ENCODE measurements around the gene EFCAB6.

EFCAB6 gene

DNA sequence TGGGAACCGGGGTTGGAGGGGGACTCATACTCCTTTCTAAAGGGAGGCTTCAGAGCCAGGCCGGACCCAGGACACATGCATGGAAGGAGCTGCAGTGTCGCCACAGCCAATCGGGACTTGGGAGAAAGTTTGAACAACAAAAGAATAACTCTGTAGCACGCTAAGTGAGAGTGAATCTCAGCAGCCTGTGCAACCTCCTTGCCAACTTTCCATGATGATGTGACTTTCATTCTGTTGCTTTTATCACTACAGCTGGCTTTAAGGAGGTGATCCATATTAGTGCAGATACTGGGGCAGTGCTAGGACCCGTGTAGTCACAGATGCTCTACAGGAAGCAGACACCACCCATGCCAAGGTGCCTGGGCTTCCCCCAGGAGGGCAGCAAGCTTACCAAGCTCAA is 243.0 kb downstream of the EFCAB6 start:
- no peak for DNase-seq

DNA sequence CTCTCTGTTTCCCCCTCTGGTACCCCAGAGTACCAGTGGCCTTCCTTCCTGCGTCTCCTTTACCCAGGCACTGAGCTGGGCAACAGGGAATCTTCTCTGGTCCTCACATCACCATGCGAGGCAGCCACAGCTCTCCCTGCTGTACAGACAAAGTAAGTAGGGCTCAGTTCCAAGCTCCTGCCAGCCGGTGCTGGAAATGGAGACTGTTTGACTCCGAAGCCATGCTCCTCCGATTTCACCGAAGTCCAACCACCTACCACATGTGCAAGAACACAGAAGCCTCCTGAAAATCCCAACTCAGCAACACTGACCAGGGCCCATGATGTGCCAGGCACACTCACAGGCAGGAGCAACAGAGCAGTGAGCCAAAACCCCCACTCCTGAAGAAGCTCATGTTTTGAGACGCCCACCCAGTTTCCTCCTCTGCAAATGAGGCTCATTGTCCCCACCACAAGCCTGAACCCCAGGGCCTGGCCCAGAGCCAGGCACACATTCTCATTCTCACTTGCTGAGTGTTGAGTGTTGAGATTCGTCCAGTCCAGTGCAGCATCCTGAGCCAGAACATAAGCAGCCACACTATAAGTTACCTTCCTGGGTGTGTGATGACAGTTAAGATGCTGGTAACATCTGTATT is 244.3 kb downstream of the EFCAB6 start:
- no peak for DNase-seq

DNA sequence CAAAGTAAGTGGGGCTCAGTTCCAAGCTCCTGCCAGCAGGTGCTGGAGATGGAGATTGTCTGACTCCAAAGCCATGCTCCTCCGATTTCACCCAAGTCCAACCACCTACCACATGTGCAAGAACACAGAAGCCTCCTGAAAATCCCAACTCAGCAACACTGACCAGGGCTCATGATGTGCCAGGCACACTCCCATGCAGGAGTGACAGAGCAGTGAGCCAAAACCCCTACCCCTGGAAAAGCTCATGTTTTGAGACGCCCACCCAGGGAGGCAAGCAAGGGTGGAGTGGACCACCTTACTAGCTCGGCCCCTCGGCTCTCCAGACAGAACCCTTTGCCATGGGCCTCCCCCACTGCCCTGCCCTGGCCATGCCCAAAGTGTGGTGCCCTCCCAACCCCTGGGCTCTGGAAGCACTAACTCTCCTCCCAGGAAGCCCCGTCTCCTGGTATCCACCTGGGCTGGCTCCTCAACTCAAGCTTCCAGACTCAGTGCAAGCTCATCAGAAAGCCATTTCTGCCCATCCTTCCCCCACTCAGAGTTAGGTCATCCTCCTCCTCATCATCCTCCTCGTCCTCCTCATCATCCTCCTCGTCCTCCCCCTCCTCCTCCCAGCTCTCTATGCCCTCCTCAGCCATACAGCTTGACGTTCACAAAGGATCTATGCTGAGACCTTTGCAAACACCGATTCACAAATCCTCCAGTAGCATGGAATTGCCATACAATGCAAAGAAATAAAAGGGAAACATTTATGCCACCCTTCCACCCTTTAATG is 245.4 kb downstream of the EFCAB6 start:
- no peak for DNase-seq

DNA sequence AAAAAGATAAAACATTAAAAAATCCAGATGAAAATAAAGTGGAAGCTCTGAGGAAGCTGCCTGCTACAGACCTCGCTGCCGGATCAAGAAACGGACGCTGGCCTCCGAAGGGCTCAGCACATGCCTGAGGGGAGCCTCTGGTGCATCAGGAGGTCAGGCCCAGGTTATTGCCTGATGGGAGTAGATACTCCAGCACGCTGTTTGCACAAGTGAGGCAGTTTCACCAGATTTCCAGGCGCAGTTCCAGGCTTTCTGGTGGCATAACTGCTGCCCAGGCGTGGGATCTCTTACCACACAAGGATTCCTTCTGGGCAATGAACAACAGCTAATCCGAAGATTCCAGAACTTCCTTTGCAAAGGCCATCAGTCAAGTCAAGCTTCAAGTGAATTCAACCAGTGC is 246.1 kb downstream of the EFCAB6 start:
- DNase-seq = no peak

DNA sequence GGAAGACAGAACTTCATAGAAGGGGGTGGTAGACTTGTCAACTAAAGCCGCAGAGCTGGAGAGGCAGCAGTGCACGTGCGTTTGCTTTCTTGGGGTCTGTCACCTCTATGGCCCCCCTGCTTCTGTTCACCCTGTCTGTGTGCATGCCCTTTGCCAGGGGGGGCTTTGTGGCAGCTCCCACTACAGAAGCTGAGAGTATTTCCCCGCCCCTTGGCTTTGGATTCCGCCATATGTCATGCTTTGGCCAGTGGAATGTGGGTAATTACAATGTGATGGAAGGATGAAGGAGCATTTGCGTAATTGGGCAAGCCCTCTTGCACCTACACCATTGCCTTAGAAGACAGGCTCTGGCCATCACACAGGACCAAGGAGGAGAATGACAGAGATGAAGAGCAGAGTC is 247.2 kb downstream of the EFCAB6 start:
- DNase-seq = no peak

DNA sequence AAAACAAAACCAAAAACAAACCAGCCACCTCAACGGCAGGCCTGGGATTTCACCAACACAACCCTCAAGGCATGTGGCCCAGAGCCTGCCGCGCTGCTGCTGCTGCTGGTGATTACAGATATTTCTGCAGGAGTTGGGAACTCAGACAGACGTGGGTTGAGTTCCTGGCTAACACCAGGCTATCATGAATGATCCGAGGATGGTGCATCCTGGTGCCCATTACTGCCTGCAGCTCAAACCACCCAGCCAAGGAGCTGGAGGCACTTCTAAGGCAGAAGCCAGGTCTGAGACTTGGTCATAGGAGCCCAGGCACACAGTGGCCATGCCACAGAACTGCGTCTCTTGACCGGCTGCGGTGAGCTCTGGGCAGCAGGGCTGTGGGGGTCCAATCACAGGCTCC is 248.5 kb downstream of the EFCAB6 start:
- no peak for DNase-seq

DNA sequence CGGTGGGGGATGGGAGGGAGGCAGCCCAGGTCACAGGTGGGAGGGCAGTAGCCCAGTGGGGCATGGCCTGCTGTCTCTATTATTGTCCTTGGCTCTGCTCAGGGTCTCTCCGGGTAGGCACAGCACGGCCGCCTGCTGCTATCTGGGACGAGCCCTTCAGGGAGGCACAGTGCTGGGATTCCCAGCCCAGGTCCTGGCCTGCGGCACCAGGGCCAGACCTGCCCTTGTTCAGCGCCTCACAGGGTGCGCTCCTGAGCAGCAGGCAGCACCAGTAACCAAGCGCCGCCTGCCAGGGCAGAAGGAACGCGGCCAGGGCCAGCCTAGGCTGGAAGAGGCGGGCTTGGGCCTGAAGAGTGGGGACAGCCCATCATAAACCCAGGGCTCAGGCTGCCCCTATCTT is 249.3 kb downstream of the EFCAB6 start:
- DNase-seq = no peak

DNA sequence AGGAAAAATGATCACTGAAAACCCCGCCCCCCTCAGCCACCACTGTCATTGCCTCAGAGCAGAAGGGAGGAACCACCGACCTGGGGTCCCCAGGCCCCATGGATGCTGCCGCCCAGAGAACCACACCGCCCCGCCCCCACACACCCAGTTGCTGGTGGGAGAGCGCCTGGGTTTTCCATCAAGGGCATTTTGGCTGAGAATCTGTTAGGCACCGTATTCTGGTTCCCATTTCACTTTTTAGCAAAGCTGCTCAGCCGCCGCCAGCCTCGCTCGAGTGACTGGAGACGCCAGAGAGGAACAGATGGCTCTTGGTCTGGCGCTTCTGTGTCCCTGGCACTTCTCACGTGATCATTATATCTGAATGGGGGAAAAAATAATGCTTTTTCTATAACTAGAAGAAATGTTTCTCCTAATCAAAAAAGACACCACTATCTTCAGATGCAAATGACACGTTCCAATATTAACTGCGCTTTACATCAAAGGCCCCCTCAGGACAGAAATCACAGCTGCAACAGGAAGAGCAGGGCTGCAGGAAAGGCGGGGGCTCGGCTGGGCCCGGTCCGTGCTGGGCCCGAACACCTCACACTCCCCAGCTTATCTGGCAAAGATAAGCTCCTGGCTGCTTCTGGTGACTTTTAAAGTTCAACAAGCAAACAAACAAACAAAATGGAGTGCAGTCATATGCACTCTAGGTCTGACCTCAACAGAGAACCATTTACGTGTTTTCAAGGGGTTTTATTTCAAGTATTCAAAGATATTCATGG is 250.5 kb downstream of the EFCAB6 start:
- DNase-seq = no peak

DNA sequence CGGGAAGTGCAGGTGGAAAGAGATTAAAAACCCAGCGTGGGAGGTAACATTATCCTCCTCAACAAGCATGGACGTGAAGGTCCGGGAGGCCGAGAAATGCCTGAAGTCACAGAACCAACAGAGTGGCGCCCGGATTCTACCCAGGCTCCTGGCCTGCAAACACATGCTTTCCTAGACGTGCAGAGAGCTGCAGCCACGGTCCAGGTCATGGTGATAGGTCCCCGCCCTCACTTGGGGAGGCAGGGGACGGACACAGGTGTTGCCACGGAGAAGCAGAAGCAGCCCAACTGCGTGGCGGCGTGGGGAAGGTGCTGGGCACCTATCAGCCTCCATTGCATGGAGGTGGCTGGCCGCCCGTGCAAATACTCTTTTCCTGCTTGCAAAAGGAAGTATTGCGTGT is 251.5 kb downstream of the EFCAB6 start:
- DNase-seq = no peak

DNA sequence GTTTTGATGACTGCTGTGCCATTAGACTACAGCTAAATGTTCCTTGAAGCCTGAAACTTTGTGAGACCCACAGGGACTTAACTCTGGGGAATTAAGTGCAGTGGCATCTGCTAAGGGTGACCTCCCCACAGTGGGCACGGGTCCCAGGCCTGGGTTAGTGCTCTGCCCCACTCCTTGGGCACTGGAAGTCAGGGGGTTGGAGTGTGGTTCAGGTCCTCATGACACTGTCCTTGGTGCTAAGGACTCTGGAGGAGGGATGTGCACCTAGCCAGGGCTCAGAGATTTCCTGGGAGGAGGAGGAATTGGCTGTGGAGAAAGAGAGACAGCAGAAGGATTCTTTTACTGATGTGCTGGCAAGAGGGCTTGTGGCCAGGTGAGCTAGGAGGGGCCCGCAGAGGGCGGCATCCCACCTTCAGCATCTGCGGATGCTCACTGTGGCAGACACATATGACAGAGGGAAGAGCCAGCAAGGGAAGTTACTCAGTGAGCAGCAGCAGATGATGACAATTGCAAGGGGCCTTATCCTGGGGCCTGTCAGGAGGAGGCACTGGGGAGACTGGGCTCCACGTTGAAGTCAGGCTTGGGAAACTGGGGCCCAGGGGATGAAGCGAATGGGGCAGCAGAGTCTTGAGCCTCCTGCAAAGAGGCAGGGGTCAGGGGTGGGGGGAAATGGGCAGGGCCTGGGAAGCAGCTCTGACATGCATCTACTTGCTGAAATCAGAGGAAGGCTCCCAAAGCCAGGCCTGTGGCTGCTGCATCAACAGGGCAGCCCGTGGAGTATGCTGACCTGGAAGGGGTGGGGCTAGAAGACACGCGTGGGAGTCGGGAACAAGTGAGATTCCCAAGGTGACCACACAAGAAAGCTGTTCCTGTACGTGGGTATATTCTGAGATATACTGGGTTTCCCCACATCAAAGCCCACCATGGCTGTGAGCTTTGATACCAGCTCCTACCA is 256.3 kb downstream of the EFCAB6 start:
- DNase-seq = no peak

DNA sequence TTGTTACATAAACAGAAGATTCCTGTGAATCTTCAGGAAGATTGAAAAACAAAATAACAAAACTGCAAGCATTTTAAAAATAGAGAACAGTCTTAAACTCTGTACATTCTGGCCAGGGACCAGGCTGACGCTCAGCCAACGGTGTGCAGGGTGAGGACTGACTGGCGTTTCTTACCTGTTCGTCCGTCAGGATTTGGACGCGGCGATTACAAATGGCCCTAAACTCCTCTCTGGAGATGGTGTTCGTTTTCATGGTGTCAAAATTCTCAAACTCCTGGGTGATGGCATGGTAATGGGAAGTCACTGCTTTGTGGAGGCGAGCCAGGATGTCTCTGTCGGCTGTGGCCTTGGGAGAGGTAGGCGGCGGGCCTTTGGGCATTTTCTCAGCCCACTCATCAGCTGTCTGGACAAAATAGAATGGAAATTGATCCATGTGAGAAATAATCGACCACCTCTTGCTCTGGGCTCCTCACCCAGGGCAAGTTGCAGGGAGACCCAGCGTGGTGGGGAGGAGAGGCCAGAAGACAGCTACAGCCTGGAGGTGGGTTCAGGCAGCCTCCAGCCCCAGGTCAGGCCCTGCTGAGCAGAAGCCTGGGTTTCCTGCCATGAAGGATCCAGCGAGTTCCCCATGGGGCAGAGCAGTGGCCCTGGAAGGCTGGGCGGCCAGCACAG is 257.3 kb downstream of the EFCAB6 start:
- no peak for DNase-seq

DNA sequence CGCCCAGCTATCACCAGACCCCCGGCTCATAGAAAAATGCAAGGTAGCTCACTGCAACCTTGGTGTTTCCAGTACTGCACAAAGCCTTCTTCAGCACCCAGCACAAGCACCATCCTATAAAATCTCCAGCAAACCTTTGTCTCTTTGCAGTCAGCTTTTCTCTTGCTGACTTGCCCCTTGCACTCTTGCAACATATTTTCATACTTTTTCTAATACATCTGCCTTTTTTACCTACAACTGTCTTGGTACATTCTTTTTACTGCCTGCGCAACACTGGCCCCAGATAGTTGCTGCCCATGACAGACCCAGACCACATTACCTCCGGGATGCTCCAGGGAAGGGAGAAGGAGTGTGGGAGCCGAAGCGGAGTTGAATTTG is 257.9 kb downstream of the EFCAB6 start:
- DNase-seq = no peak

DNA sequence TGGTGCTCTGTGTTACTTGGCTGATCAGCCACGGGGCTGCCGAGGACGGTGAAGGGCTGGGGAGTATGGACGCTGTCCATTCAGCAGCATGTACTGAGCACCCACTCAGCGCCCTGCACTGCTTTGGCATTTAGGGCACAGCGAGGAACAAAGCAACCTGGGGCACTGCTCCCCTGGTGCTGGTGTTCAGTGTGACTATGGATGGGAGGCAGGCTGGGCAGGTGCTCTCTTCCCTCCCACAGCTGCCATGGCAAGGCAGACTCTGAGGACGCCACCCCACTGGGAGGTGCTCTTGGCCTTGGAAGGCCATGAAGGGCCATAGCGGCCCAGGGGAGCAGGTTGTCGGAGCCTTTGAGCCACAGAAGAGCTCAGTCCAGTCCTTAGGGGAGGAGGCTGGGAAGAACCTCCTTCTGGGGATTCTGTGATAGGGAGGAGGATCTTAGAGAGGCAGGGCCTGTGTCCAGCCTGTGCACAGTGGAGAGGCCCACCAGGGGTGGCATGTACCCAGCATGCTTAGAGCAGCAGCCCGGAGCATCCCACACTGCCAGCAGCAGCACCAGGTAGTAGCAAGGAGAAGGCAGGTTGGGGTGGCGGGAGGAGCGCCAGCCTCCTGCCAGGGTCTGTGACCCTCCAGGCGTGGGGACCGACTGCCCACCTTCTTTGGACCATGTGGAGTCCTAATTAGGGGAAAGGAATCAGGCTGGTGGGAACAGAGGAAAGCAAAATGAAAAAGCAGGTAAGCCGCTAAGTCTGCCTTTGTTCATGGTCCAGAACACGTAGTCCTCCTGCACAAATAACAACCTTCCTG is 258.4 kb downstream of the EFCAB6 start:
- no peak for DNase-seq

DNA sequence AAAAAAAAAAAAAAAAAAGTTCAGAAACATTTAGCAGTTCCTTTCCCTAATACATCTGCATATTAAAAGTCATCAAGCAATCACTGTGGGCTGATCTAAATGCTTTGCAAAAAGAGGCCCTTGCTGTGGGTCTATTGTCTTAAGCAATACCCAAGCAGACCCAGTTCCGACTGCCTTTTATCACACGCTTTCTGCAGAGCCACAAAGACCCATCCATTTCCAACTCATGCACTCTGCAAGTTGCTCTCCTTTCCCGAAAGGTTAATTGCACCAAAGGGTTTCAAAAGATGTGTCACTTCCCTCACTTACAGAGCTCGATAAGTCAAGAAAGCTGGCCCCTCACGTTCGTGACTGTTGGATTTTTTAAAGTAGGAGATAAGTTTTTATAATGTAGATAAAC is 261.4 kb downstream of the EFCAB6 start:
- no peak for DNase-seq

DNA sequence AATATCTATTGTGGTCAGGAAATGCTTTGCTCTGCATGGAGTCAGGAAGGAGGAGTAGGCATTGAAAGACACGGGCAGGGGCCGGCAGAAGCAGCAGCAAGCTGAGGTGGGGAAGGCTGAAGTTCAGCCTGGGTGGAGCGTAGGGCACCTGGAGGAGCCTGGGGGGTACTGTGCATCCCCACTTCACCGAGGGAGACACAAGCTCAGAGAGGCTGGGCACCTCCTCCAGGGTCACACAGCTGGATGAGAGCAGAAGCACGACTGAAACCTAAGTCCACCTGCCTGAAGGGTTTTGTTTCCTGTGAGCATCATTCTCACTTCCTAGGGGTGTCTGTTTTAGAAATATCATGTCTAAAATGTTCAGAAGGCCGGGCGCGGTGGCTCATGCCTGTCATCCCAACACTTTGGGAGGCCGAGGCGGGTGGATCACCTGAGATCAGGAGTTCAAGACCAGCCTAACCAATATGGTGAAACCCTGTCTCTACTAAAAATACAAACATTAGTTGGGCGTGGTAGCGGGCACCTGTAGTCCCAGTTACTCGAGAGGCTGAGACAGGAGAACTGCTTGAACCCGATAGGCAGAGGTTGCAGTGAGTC is 262.0 kb downstream of the EFCAB6 start:
- DNase-seq = no peak

DNA sequence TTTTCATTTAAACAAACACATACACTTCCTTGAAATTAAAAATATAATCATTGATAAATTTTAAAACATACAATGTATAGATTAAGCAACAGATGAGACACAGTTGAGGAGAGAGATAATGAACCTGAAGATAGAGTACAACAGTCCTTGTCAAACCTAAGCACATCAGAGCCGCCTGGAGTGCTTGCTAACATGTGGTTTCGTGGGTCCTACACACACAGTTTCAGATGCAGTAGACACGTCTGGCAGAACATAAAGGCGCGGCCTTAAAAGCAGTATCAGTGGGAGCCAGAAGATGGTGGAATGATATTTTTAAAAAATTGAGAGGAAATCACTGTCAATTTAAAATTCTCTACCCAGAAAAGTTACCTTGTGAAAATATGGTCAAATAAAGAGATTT is 265.9 kb downstream of the EFCAB6 start:
- no peak for DNase-seq

DNA sequence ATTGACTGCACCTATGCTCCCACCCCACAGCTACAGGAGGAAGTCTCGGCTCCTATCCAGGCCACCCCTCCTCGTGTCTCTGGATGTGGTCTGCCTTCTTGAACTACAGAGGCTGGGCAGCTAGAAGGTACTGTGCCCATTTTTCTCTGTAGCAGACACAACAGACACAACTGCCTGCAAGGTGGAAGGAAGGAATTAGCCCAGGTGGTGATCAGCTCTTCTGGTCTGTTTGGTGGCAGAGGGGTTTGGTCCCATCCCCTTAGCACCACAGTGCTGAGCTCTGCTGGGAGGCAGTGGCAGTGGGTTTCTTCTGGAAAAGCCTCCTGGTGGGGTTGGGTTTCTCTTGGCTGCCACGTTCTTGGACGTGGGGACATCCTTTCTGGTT is 267.8 kb downstream of the EFCAB6 start:
- no peak for DNase-seq

DNA sequence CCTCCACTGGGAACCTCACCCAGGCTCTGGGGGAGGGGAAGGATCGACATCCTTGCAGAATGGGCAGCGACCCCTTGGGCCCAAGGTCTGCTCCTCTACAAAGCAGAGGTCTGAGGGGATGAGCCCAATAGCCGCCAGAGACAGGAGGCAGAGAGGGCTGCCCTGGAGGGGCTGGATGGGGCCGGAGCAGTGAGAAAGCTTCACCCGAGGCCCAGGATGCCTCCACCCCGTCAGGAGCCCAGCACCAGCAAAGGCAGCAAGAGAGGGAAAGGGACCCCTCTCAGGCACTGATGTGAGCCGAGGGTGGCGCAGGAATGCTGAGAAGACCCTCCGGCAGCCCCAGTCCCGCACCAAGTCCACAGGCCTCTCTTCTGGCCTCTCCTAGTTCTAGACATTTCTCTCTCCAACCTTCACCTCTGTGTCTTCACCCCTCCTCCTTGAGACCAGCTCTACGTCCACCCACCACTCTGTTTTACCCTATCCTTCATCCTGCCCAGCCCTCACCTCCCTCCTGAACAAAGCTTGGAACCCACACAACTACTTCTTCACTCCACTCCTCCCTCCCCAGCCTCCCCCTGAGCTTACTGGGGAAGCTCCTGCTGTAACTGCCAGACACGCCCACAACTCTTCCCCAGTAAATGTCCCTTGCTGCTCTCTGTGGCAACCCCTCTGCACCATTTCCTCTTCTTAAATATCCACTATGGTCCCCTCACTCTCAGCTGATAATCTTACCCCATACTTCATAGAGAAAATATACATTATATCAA is 268.4 kb downstream of the EFCAB6 start:
- no peak for DNase-seq

DNA sequence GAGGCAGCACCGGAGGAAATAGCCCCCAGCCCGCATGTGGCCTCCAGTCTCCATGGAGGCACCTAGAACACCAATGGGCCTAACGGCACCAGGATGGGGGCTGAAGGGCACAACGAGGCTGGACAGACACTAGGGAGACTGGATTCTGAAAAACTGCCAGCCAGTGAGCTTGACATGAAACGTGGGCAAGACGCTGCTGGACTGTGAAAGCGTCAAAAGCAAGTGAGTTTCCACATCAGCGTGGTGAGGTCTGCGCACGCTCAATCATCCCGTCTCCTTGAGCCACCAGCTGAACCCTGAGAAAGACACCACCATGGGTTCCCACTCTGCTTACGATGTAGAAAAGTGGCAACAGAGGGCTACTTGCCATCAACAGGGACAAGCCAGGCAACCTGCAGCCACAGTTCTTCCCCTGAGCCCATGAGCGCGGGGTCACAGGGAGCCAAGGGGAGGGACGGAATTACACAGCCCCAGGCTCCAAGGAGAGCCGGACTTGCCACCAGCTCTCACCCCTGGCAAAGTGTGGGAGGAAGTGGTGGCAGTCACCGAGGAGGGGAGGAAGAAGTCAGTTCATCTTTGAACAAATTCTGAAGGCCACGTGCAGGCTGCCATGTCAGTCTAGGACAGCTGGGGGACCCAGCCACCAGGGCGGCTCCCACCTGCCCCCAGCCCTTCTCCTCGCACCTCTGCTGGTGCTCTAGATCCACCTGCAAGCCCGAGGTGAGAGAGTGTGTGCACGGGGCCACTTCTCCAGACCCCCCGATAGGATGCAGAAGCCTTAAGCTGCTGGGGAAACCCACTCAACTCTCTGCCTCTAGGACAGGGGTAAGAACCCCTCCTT is 269.2 kb downstream of the EFCAB6 start:
- DNase-seq = no peak

Data from NCI-H2029 treated with DMSO at 0.1 percent for 48 hours (cell line).